Stomach (tissue), 4 donors: Measurements from ENCODE around the gene RIN3.

Experiments used
- EP300 ChIP-seq: sonication (generic); formaldehyde crosslinking; IDR thresholded peaks from one replicate; pipeline ENCODE4 v1.6.1; 2017; ENCODE audit warnings: antibody characterized with exemption
- POLR2A ChIP-seq, 4 donors: fragments of 450-650 bp; IDR thresholded peaks; one replicate each; pipeline ENCODE4 v1.6.1; 2016; ENCODE audit warnings: antibody characterized with exemption in 4 of 4, control low read depth in 2 of 4, mild to moderate bottlenecking in 1 of 4, moderate library complexity in 1 of 4
- POLR2AphosphoS5 ChIP-seq, 3 donors: sonication (generic); formaldehyde crosslinking; IDR thresholded peaks; one replicate each; pipeline ENCODE4 v1.6.1; 2016; ENCODE audit warnings: antibody characterized with exemption in 3 of 3
- TF ChIP-seq, protein P1 (sequence below), 7 experiments: fragments of 450-650 bp in 4 of 7; fragments of 200-600 bp in 3 of 7; sonication (generic) in 3 of 7; IDR thresholded peaks; one replicate each; pipeline ENCODE4 v1.5.1; 2016 to 2019; ENCODE audit warnings: antibody characterized with exemption in 7 of 7, control low read depth in 2 of 7, mild to moderate bottlenecking in 1 of 7

DNA sequence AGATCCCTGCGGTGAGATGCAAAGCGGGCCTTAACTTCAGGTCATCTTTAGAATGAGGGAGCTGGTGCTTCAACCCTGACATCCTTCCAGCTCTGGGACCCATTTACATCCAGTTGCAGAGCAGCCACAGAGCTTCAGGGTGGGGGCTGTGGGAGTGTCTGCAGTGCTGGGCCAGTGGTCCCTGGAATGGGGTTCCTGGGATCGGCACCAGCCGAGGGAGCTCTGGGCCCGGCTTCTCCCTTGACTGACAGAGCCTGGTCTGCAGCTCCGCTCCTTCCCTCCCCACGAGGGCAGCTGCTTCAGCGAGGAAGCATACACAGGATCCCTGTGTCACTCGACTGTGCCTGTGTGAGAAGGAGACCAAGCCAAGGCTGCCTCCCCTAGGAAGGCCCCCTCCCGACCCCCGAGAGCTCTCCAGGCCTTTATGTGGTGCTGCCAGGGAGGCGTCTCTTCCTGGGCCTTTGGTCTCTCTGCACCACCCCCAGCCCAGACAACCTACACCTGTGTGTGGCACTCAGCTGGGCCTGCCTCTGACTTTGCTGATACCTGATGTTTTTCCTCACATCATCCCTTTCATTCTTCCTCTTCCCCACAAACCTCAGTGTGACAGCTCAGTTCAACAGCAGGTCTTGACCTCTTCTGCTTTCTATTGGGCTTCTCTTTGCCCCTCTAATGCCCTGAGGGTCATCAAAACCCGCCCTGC is 48.1 kb upstream of the RIN3 start:
- TF ChIP-seq, protein P1, sequence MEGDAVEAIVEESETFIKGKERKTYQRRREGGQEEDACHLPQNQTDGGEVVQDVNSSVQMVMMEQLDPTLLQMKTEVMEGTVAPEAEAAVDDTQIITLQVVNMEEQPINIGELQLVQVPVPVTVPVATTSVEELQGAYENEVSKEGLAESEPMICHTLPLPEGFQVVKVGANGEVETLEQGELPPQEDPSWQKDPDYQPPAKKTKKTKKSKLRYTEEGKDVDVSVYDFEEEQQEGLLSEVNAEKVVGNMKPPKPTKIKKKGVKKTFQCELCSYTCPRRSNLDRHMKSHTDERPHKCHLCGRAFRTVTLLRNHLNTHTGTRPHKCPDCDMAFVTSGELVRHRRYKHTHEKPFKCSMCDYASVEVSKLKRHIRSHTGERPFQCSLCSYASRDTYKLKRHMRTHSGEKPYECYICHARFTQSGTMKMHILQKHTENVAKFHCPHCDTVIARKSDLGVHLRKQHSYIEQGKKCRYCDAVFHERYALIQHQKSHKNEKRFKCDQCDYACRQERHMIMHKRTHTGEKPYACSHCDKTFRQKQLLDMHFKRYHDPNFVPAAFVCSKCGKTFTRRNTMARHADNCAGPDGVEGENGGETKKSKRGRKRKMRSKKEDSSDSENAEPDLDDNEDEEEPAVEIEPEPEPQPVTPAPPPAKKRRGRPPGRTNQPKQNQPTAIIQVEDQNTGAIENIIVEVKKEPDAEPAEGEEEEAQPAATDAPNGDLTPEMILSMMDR (IDR thresholded peaks at IDR 0.05) = no peak
- TF ChIP-seq POLR2AphosphoS5 (IDR thresholded peaks at IDR 0.05) = no peak
- TF ChIP-seq EP300 = no peak
- TF ChIP-seq POLR2A (IDR thresholded peaks at IDR 0.05) = no peak
